Daoy (cell line): ENCODE measurements around the gene KLK15. TPM values are rescaled to one million over a fixed set of nuclear protein-coding genes. Genes with fewer than 3 reads are reported as not detected.
"Not testable (repeated sequence)": the region's sequence is repeated elsewhere in the genome, so short reads cannot be mapped to it uniquely, and the experiment has no call there.

Experiments used
- DNase-seq: peaks from one replicate; pipeline ENCODE4 v3.0.0-alpha.2; 2015; ENCODE audit warnings: low read depth
- total RNA-seq: library from RNA; depleted of rRNA; stranded (reverse); fragments of >200 nt; shearing (Covaris generic); gene quantifications from 2 replicates; pipeline ENCODE4 v1.2.3, GENCODE V29; 2014

Gene KLK15
- total RNA-seq, 1 experiment from 2014 or later = not detected

DNA sequence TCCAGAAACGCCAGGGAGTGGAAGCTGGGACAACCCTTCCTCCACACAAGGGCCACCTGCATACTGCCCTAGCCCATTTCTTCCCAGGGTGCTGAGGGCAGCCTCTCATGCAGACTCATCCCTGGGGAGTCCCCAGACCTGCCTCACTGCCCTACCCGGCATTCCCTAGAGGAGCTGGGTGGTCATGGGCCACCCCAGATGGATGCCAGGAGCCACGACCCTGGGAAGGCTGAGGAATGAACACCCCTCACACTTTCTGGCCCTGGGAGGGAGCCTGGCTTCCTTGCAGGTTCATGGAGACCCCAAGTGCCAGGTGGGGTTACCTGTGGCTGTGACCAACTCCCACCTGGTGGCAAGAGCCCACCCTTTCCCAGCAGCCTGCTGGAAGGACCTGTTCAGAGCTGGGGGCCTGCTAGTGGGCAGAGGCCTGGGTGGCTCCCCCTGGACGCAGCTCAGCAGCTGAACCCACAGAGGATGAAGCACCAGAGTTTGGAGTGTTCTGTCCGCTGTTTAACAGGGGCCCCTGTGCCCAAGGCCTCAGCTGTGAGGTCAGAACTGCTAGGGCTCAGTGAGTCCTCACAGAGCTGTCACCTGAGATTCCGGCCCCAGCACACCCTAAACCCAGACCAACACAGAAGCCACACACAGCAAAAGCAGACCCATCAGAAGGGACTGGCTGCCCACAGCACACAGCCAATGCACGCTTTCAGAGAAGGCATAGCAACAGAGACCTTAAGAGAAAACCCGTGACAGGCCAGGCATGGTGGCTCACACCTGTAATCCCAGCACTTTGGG is 36.5 kb downstream of the KLK15 start:
- DNase-seq = no peak

DNA sequence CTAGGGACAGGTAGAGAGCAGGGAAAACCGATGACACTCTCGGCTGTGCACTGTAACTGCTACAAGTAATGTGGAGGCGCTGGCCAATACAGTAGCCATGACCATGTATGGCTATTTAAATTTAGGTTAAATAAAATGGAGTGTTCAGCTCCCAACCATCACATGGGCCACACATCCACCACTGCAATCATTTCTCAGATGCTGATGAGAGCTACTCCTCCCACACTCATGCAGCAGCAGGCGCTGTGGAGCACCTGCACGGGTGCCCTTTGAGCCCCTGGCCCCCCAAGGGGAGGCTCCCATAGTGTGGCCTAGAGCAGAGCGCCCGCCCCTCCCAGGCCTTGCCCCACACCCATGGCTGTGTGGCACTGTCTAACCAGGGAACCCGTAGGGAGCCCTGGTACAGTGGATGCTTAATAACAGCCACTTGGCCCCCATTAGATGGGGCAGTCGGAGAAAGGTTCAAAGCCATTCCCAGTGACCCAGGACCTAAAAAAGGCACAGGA is 37.2 kb downstream of the KLK15 start:
- no peak for DNase-seq

DNA sequence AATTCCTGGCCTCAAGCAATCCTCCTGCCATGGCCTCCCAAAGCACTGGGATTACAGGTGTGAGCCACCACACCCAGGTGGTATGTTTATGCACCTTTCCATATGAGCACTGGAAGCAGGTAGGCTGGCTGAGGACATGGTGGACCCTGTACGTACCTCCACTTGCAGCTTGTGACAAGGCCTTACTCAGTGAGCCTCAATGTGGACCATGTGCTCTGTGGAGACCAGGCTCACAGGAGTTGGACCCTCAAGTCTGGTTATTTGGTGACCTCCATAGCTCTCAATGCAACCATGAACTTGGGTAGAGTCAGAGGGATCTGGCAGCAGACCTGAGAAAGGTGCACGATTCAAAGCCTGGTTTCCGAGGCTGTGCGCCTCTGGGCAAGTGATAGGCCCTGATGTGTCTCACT is 37.7 kb downstream of the KLK15 start:
- no peak for DNase-seq

DNA sequence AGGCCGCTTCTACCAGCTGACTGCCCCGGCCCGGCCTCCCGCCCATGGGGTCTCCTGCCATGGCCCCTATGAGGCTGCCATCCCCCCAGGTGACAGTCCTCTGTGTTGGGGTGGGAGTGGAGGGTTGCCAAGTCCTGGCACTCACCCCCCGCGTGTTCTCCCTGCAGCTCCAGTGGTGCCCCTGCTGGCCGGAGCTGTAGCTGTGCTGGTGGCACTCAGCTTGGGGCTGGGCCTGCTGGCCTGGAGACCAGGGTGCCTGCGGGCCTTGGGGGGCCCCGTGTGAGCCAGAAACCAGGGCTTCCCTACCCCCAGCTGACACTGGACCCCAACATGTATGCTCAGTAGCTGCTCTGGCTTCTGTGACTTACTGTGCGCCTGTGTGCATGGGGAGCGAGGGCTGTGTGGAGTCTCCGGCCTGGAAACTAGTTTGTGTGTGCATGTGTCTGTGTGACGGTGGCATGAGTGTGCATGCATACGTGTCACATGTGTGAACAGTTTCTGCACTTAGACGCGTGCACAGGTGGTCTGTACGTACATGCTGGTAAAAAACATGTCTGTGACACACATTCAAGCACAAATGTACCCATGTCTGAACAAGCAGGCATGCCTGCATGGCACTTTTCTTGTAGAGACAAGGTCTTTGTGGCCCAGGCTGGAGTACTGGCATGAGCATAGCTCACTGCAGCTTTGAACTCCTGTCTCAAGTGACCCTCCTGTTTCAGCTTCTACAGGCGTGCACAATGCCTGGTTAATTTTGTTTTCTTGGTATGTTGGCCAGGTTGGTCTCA is 38.3 kb downstream of the KLK15 start:
- DNase-seq = peak; percentile 68

DNA sequence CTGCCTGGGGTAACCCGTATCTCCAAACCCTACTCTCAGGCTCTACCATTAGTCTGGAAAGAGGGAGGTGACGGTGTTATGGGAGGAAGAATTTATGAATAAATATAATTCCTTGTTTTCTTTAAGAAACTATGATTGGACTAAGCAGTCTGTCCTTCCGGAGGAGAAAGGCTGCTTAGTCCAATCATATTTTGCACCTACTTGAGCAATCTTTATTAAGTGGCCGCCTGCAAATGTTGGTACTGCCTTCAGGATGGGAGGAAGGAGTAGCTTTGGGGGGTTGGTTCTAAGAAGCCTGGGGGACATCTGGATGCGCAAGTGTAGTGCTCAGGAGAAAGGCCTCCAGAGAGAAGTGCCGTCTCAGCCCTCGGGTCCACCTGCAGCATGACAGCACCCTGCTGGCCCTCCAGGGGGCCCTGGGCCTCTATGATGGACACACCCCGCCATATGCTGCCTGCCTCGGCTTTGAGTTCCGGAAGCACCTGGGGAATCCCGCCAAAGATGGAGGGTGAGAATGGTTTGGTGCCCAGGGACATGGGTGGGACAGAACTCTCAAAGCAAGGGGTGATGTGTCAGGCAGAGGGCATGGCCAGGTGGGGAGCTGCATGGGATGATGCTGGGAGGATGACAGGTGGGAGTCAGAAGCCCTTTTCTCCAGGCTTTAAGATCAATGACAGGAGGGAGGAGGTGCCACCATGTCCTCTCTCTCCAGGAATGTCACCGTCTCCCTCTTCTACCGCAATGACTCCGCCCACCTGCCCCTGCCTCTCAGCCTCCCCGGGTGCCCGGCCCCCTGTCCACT is 39.1 kb downstream of the KLK15 start:
- peak; percentile 65 for DNase-seq

DNA sequence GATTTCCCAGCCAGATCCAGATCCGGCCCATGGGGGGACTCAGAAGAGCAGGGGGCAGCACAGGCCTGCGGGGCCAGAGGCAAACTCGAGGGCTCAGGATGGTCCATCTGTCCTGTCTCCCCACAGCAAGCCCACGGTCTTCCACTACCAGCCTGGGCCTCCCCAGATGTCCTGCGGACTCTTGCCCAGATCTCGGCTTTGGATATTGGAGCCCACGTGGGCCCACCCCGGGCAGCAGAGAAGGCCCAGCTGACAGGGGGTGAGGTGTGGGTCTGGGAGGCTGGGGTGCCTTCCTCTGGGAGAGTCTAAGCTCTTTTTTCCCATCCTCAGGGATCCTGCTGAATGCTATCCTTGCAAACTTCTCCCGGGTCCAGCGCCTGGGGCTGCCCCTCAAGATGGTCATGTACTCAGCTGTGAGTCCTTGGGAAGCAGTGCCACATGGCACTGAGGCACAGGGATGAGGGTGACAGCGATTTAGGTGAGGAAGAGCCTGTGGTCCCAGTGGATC is 39.8 kb downstream of the KLK15 start:
- DNase-seq = no peak

DNA sequence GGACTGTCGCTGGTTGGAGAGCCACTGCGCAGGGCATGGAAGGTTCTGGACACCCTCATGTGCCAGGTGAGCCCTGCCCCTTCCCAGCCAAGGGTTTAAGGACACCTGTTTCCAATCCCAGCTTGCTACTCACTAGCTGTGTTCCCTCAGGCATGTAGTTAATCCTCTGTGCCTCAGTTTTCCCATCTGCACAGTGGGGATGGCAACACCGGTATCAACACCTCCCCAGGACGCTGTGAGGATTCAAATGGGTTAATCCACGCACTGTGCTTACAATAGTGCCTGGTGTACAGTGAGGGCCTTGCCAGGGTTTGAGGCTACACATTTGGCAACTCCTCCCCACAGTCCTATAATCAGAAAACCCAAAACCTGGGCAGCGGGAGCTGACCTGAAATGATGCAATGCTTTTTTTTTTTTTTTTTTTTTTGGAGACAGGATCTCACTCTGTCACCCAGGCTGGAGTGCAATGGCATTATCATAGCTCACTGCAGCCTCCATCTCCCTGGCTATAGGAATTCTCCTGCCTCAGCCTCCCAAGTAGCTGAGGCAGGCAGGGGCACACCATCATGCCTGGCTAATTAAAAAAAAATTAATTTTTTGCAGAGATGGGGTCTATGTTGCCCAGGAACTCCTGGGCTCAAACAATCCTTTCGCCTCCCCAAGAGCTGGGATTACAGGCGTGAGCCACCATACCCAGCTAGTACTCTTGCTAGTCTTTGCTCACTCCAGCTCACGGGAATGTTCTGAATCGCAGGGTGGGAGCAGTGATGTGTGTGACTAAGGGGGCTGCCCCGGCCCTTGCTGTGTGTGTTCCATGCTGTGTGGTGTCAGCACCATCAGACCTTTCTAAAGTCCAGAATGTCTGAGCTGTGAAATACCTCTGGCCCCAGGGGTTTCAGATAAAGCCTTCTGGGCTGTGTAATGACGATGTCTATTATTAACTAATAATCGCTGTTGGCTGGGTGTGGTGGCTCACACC is 40.8 kb downstream of the KLK15 start:
- DNase-seq = no peak

DNA sequence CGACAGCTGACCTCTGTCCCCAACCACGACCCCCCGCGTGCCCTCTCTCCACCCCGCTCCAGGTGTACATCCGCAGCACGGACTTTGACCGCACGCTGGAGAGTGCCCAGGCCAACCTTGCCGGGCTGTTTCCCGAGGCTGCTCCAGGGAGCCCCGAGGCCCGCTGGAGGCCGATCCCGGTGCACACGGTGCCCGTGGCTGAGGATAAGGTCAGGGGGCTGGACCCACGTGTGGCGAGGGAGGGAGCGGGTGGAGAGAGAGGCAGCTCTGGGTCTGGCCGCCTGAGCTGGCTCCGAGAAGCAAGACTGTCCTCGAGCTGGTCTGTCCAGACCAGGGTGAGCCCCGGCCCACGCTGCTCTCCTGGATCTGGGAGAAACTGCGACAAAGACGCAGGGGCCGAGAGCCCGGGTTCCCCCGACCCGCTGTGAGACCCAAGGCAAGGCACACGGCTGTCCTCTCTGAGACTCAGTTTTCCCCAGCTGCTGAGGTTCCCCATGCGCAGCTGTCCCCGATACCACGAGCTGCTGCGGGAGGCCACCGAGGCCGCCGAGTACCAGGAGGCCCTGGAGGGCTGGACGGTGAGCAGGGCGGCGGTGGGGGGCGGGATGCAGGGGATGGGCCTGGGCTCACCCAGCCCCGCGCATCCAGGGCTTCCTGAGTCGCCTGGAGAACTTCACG is 41.6 kb downstream of the KLK15 start:
- DNase-seq = no peak

DNA sequence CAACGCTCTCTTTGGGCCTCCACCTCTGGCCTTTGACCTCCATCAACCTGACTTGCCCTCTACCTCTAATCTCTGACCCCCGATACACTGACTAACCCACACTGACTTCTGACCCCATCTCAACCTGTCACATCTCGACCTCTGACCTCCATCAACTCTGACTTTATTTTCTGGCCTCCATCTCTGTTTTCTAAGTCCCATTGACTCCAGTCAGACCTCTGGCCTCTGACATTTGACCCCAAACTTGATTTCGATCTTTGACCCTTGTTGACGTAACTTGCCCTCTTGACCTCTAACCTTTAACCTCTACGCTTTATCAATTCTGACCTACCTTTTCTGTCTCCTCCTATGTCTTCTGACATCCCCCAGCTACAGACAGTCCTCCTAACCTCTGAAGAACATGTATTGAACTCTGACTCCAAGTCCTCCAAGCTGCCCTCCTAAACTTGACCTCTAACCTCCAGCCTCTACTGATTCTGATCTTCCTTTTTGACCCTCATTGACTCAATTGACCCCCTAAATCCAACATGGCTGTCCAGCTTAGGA is 42.4 kb downstream of the KLK15 start:
- DNase-seq = no peak

DNA sequence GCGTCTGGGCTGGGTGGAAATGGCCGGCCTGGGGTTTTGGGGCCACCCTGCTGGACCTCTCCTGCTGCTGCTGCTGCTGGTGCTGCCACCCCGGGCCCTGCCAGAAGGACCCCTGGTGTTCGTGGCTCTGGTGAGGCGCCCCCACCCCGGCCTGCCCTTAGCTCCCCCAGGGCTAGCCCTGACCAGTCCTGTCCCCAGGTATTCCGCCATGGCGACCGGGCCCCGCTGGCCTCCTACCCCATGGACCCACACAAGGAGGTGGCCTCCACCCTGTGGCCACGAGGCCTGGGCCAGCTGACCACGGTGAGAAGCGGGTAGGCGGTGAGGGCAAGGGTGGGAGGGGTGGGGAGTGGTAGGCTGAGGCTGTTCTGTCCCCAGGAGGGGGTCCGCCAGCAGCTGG is 43.0 kb downstream of the KLK15 start, which contains the start of gene ACP4:
Gene ACP4 (plus strand): TSS at position 20 of the 400 bp plus-strand sequence. CDS start 0 bp downstream, at position 20.
- no peak for DNase-seq

DNA sequence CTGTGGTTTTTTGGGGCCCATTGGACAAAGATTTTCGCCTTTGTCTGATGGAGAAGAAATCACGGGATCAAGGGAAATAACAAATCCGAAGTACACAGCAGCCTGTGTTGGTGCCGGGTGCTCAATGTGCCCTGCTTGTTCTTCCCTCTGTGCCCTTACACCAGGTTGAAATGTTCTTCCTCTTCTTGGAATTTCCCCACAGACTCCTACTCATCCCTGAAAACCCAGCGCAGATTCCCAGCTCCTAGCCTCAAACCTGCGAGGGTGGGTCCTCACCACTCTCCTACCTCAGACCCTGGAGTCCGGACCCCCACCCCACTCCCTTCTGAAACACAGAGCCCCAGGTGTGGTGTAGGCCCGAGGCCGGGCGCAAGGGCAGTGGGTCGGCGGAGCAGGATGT is 48.0 kb downstream of the KLK15 start:
- no peak for DNase-seq

DNA sequence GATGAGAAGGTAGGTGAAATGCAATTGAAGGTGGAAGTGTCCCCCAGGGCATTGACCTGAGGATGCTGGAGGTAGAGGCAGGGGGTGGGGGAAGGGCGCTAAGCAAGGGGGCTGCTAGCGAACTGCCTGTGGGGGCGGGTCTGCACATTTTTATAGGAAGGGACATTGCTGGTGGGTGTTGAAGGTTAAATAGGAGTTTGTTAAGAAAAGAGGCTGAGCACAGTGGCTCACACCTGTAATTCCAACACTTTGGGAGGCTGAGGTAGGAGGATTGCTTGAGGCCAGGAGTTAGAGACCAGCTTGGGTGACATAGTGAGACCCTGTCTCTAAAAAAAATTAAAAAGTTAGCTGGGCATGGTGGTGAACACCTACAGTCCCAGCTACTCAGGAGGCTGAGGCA is 48.7 kb downstream of the KLK15 start:
- no peak for DNase-seq

DNA sequence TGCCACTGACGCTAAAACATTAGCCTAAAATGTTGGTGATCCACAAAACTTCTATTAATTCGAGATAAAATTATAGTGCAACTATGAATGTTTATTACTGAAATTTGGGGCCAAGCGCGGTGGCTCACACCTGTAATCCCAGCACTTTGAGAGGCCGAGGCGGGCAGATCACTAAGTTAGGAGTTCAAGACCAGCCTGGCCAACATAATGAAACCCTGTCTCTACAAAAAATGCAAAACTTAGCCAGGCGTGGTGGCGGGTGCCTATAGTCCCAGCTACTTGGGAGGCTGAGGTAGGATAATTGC is 49.6 kb downstream of the KLK15 start:
- DNase-seq = not testable (repeated sequence)

DNA sequence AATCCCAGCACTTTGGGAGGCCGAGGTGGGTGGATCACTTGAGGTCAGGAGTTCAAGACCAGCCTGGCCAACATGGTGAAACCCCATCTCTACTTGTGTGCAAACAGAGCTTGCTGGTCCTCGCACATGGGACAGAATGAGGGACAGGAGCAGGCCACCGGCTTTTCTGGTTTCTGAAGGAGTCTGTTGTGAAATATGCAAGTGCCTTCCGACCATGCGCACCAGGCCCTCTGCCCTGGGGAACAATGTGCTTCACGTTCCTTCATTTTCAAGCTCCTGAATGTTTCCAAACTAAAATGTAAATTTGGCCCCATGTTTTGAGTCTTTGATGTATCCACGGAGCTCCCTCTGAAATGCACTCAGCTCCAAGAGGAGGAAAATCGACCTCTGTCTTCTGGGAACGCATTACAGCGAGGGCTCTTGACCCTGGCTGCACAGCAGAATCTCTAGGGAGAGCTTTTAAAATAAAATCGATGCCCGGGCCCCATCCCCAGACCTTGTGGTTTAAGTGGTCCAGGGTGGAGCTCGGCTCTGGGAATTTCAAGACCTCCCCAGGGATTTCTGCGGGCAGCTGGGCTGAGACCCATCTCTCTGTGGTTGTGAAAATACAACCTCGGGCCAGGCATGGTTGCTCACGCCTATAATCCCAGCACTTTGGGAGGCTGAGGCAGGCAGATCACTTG is 52.5 kb downstream of the KLK15 start:
- peak; percentile 79 for DNase-seq

DNA sequence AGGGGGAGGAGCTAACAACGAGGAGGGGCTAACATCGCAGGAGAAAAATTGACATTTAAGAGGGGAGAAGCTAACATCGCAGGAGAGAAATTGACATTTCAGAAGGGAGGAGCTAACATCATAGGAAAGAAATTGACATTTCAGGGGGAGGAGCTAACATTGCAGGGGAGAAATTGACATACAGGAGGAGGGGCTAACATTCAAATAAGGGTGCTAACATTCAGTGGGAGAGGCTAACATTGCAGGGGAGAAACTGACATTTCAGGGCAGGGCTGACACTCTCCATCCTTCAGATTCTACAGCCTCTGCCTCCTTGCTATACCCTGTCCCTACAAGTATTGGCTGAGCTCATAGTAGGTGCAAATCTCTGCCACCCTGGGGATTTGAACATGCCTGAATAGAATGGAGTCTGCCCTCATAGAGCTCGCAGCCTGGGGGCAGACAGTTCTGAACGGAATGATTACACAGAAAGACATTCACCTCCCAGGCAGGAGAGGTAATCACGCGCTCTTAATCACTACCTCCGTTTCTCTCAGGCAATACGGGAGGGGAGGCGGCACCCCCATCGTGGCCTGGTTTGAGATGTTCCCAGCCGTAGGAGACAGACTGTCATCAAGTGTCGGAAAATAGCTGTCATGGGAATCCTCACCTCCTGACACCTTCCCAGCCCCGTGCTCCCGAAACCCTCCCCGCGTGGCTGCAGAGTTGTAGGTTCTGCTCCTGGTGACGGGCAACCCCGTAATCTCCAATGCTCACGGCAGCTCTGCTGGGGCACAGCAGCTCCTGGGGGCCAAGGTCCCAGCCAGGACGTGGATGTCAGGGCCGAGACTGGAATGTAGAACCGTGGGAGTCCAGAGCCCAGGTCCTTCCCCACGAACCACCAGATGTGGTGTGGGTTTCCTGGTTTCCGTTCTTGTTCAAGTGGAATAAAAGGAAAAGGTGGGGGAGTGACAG is 53.6 kb downstream of the KLK15 start:
- DNase-seq = peak; percentile 80

DNA sequence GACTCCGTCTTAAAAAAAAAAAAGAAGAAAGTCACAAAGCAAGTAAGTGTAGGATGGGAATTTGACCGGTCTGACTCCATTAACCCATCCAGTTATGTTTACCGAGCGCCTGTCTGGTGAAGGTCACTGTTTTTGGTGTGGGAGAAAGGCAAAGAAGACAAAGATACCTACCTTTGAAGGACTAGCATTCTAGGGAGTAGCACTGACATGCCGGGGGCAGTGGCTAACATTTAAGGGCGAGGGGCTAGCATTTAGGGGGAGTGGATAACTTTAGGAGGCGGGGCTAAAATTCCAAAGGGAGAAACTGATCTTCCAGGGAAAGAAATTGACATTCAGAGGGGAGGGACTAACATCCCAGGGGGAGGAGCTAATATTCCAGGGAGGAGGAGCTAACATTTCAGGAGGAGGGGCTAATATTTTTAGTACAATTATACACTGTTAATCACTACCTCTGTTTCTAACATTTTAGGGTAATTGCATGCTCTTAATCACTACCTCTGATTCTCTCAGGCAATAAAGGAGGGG is 54.4 kb downstream of the KLK15 start:
- no peak for DNase-seq

DNA sequence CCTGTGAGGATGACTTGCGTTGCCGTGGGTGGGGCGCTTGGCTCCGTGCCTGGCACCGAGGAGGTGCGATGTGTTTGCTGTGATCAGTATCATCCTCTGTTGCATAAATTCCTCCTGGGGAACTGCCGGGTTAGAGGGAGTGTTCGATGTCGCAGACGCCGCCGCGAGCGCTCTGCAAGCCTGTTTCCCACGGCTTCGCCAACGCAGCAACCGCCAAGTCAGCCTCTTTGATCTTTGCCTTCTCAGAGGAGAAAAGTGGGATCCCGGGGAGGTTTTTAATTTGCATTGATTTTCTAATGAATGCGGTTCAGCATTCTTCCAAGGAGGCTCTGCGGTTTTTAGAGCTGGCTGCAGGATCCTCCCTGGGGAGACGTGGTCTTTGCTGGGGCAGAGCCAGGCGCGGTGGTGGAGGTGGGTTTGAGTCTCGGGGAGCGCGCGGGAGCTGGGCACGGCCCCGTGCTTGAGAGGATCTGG is 55.5 kb downstream of the KLK15 start:
- peak; percentile 77 for DNase-seq

DNA sequence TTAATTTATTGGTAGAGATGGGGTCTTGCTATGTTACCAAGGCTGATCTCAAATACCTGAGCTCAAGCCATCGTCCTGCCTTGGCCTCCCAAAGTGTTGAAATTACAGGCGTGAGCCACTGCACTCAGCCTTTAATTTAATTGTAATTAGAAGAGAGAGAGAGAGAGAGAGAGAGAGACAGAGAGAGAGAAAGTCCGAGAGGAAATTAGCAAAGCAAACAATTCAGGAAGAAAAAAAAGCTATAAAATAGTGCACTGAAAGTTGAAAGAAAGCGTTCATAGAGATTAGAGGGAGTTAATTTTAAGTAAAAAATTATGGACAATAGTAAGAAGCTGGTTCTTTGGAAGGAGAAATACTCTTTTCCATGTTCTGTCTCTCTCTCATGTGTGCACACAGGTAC is 56.1 kb downstream of the KLK15 start:
- DNase-seq = no peak
